RWPE2 (cell line): ENCODE data around the gene VASH2.

Experiments used
- ATAC-seq: fragments of 200-7000 bp; cut with Tn5 transposase; 3 replicates; pipeline ENCODE4 v1.9.1; 2021; ENCODE audit warnings: low read depth
- DNase-seq: peaks from one replicate; pipeline ENCODE4 v3.0.0-alpha.2; 2020; ENCODE audit warnings: low spot score
- H3K27ac ChIP-seq: fragments of 450-650 bp; 2 replicates; pipeline ENCODE4 v1.5.1; 2017; ENCODE audit warnings: mild to moderate bottlenecking; ENCODE audit not compliant: poor library complexity, severe bottlenecking
- H3K27me3 ChIP-seq: fragments of 250-450 bp; sonication (Bioruptor Pico); 2 replicates; pipeline ENCODE4 v1.5.1; 2021; ENCODE audit warnings: mild to moderate bottlenecking, moderate library complexity; ENCODE audit not compliant: insufficient read depth, poor library complexity, severe bottlenecking
- H3K36me3 ChIP-seq: fragments of 250-450 bp; sonication (Bioruptor Pico); 2 replicates; pipeline ENCODE4 v1.5.1; 2020; ENCODE audit warnings: low read depth, mild to moderate bottlenecking, moderate library complexity
- H3K4me1 ChIP-seq: fragments of 250-450 bp; sonication (Bioruptor Pico); 2 replicates; pipeline ENCODE4 v1.5.1; 2021; ENCODE audit warnings: mild to moderate bottlenecking, moderate library complexity; ENCODE audit not compliant: insufficient read depth, poor library complexity, severe bottlenecking
- H3K4me3 ChIP-seq: fragments of 250-450 bp; sonication (Bioruptor Pico); 2 replicates; pipeline ENCODE4 v1.5.1; 2021; ENCODE audit warnings: mild to moderate bottlenecking, moderate library complexity; ENCODE audit not compliant: severe bottlenecking
- H3K9me3 ChIP-seq: fragments of 250-450 bp; sonication (Bioruptor Pico); 2 replicates; pipeline ENCODE4 v1.5.1; 2021; ENCODE audit warnings: mild to moderate bottlenecking, moderate library complexity; ENCODE audit not compliant: severe bottlenecking
- CTCF ChIP-seq: fragments of 450-650 bp; IDR thresholded peaks from one replicate; pipeline ENCODE4 v1.5.1; 2017; ENCODE audit warnings: mild to moderate bottlenecking, moderate library complexity; ENCODE audit not compliant: poor library complexity, severe bottlenecking

Gene VASH2

GRCh38 chr1:212981571-212982328 lies 31.4 kb downstream of the VASH2 start:
- Histone ChIP-seq H3K36me3 (no peaks in the 10 kb centered on the region), H3K27ac (no peak overlapping the region), H3K4me1 (no peaks in the 10 kb centered on the region), H3K27me3 (no peaks in the 10 kb centered on the region), H3K4me3 (no peak overlapping the region), H3K9me3 (no peaks in the 10 kb centered on the region)
- ATAC-seq (no peak), DNase-seq (no peak)
- TF ChIP-seq CTCF = no peak

- H3K27ac ChIP-seq = no peak overlapping the region
- H3K36me3 ChIP-seq = no peaks in the 10 kb centered on the region
- no peak overlapping the region for H3K4me3 ChIP-seq
Measured at GRCh38 chr1:212982430-212983152, 32.2 kb downstream of the VASH2 start.

GRCh38 chr1:212983482-212983881 lies 33.1 kb downstream of the VASH2 start:
- Histone ChIP-seq H3K36me3 (no peaks in the 10 kb centered on the region), H3K4me1 (no peaks in the 10 kb centered on the region), H3K27ac (no peak overlapping the region), H3K27me3 (no peaks in the 10 kb centered on the region), H3K9me3 (no peaks in the 10 kb centered on the region), H3K4me3 (no peak overlapping the region)
- ATAC-seq = no peak
- TF ChIP-seq CTCF = no peak
- no peak for DNase-seq

More at GRCh38 chr1:212982430-212983152, 32.2 kb downstream of the VASH2 start:
- TF ChIP-seq CTCF = no peak
- H3K9me3 ChIP-seq = no peaks in the 10 kb centered on the region
- no peaks in the 10 kb centered on the region for H3K27me3 ChIP-seq
- no peak for ATAC-seq
- H3K4me1 ChIP-seq = no peaks in the 10 kb centered on the region
- no peak for DNase-seq

GRCh38 chr1:212984522-212985291 lies 34.4 kb downstream of the VASH2 start:
- ATAC-seq = no peak
- H3K27ac ChIP-seq = no peak overlapping the region
- no peak overlapping the region for H3K4me3 ChIP-seq
- TF ChIP-seq CTCF = no peak
- no peaks in the 10 kb centered on the region for H3K27me3 ChIP-seq
- no peaks in the 10 kb centered on the region for H3K9me3 ChIP-seq
- no peaks in the 10 kb centered on the region for H3K36me3 ChIP-seq
- H3K4me1 ChIP-seq = no peaks in the 10 kb centered on the region
- DNase-seq = no peak
